Peyer's patch (tissue), 4 donors: ENCODE results near the gene ZNF326. TPM values are rescaled to one million over a fixed set of nuclear protein-coding genes. Genes with fewer than 3 reads are reported as not detected.

Experiments
- DNase-seq, 3 donors: peaks; one replicate each; pipeline ENCODE4 v3.0.0-alpha.2; 2017 to 2019
- H3K27ac ChIP-seq, 4 donors: fragments of 200-600 bp; sonication (generic); one replicate each; pipeline ENCODE4 v1.5.1; 2016 to 2019
- H3K27me3 ChIP-seq, 2 donors: fragments of 200-600 bp; sonication (generic); one replicate each; pipeline ENCODE4 v1.5.1; 2019
- H3K36me3 ChIP-seq, 3 donors: fragments of 200-600 bp; sonication (generic); one replicate each; pipeline ENCODE4 v1.5.1; 2016 to 2019
- H3K4me1 ChIP-seq, 4 donors: fragments of 200-600 bp; sonication (generic); one replicate each; pipeline ENCODE4 v1.5.1; 2016 to 2019
- H3K4me3 ChIP-seq, 4 donors: fragments of 200-600 bp; sonication (generic); 1 replicate in 3 of 4; 2 replicates in 1 of 4; pipeline ENCODE4 v1.5.1; 2016 to 2019; ENCODE audit warnings: mild to moderate bottlenecking in 1 of 4
- H3K9me3 ChIP-seq, 4 donors: fragments of 200-600 bp; sonication (generic); one replicate each; pipeline ENCODE4 v1.5.1; 2016 to 2019; ENCODE audit warnings: mild to moderate bottlenecking in 1 of 4
- POLR2A ChIP-seq, 2 donors: fragments of 450-650 bp; IDR thresholded peaks; one replicate each; pipeline ENCODE4 v1.5.1; 2017; ENCODE audit warnings: antibody characterized with exemption in 2 of 2, mild to moderate bottlenecking in 2 of 2, moderate library complexity in 2 of 2
- total RNA-seq, 4 donors: library from RNA; depleted of rRNA; stranded (reverse); fragments of >200 nt; gene quantifications; one replicate each; pipeline ENCODE4 v1.1.0, GENCODE V29; 2016
- TF ChIP-seq, protein P1 (sequence below), 6 experiments: fragments of 450-650 bp in 4 of 6; fragments of 200-600 bp in 2 of 6; sonication (generic) in 1 of 6; IDR thresholded peaks; one replicate each; pipeline ENCODE4 v1.5.1; 2017 to 2019; ENCODE audit warnings: antibody characterized with exemption in 6 of 6, mild to moderate bottlenecking in 3 of 6, moderate library complexity in 1 of 6

ZNF326 gene, protein sequence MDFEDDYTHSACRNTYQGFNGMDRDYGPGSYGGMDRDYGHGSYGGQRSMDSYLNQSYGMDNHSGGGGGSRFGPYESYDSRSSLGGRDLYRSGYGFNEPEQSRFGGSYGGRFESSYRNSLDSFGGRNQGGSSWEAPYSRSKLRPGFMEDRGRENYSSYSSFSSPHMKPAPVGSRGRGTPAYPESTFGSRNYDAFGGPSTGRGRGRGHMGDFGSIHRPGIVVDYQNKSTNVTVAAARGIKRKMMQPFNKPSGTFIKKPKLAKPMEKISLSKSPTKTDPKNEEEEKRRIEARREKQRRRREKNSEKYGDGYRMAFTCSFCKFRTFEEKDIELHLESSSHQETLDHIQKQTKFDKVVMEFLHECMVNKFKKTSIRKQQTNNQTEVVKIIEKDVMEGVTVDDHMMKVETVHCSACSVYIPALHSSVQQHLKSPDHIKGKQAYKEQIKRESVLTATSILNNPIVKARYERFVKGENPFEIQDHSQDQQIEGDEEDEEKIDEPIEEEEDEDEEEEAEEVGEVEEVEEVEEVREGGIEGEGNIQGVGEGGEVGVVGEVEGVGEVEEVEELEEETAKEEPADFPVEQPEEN
- total RNA-seq, result 10 to 100 TPM; 22.3 to 49.9 (median 47.1) TPM

DNA sequence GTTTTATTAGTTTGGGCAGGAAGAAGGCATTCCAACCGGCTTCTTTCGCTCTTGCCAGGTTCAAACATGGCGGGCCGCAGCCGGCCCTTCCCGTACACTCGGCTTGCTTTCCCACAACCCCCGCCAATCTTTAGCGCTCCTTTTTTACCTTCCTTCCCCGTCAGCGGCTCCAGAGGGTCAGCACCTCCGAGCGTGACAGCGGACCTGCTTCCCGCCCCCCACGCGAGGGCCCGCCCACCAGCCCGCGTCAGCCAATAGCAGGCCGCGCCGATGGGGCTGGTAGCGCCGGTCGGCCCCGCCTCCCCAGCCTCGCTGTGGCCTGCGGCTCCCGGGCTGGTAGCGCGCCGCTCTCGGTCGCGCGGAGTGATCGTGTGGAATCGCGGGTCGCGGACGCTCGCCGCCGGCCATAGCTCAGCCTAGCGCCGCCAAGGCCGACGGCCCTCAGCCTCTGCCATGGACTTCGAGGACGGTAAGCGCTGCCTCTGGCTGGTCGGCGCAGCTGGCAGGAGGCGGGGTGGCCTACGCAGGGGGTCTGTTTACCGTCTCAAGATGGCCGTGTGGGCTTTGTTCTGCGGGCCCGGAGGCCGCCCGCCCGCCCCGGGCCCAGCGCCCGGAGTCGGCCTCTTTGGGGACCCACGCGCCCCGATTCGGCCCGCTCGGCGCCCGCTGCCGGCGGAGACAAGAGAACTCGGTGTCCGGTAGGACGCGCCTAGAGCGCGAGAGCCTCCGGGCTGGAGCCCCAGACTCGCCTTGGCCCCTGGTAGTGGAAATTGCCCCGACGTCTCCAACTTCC is at the start of gene ZNF326:
Gene ZNF326 (plus strand): TSS at position 306 of the 793 bp plus-strand sequence. CDS start 148 bp downstream, at position 454.
- Histone ChIP-seq H3K27me3 (no peaks in the 10 kb centered on the region), H3K27ac (peak within 1 kb of the TSS; percentile 90 to 99 (median 94)), H3K36me3 (peaks cover 0 to 6% (median 0%) of the 10 kb centered on the region in 3 donors), H3K4me1 (peaks cover 0 to 22% (median 3%) of the 10 kb centered on the region in 4 donors), H3K9me3 (no peaks in the 10 kb centered on the region), H3K4me3 (peak within 1 kb of the TSS; percentile 78 to 96 (median 96))
- DNase-seq, result peak; percentile 92 to 98 (median 98)
- TF ChIP-seq POLR2A (IDR thresholded peaks at IDR 0.05), result peak; percentile 97
- TF ChIP-seq, protein P1, sequence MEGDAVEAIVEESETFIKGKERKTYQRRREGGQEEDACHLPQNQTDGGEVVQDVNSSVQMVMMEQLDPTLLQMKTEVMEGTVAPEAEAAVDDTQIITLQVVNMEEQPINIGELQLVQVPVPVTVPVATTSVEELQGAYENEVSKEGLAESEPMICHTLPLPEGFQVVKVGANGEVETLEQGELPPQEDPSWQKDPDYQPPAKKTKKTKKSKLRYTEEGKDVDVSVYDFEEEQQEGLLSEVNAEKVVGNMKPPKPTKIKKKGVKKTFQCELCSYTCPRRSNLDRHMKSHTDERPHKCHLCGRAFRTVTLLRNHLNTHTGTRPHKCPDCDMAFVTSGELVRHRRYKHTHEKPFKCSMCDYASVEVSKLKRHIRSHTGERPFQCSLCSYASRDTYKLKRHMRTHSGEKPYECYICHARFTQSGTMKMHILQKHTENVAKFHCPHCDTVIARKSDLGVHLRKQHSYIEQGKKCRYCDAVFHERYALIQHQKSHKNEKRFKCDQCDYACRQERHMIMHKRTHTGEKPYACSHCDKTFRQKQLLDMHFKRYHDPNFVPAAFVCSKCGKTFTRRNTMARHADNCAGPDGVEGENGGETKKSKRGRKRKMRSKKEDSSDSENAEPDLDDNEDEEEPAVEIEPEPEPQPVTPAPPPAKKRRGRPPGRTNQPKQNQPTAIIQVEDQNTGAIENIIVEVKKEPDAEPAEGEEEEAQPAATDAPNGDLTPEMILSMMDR (IDR thresholded peaks at IDR 0.05), result peak in 1 of 6 experiments; percentile 17

DNA sequence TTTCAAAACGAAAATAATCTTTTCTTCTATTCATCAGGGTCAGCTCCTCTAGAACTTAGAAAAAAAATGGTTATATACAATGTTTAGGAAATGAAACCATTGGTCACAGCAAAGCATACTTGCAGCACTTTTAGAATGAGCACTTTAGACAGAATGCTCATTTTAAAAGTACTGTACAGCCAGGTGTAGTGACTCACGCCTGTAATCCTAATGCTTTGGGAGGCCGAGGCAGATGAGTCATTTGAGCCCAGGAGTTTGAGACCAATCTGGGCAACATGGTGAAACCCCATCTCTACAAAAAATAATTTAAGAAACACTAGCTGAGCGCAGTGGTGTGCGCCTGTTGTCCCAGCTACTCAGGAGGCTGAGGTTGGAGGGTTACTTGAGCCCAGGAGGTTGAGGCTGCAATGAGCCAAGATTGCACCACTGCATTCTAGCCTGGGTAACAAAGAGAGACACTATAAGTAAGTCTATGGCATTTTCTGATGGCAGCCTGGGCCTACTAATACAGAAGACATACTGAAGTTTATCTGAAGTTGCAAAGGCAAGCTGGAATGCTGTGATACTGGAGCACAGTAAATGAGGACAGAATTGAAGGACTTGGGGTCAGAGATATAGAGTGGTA is 48.9 kb upstream of the ZNF326 start:
- DNase-seq, result no peak
- Histone ChIP-seq H3K27me3 (no peaks in the 10 kb centered on the region), H3K4me1 (no peaks in the 10 kb centered on the region), H3K27ac (no peak overlapping the region), H3K36me3 (no peaks in the 10 kb centered on the region), H3K4me3 (no peak overlapping the region), H3K9me3 (no peaks in the 10 kb centered on the region)
- TF ChIP-seq POLR2A (IDR thresholded peaks at IDR 0.05), result no peak
- TF ChIP-seq, protein P1 (IDR thresholded peaks at IDR 0.05), result no peak

DNA sequence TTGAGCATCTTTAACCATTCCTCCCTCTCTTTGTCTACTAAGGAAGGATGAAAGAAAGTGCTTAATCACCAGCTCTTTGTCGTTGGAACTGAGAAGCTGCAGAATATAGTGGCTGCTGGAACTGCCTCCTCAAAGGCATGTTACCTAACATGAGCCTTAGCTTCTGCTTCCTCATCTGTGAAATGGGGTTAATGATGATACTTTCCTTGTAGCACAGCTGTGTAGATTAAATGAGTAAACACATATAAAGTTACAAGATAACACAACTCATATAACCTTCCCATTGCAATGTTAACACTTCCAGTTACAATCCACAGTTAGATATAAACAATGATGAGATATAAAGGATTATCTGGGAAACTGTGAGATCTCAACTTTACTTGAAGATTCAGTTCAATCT is 48.4 kb upstream of the ZNF326 start:
- no peaks in the 10 kb centered on the region for H3K9me3 ChIP-seq
- H3K27me3 ChIP-seq, result no peaks in the 10 kb centered on the region
- DNase-seq, result no peak
- H3K36me3 ChIP-seq, result no peaks in the 10 kb centered on the region
- no peak for TF ChIP-seq POLR2A (IDR thresholded peaks at IDR 0.05)
- TF ChIP-seq, protein P1 (IDR thresholded peaks at IDR 0.05), result no peak
- no peak overlapping the region for H3K27ac ChIP-seq
- no peaks in the 10 kb centered on the region for H3K4me1 ChIP-seq
- H3K4me3 ChIP-seq, result no peak overlapping the region

DNA sequence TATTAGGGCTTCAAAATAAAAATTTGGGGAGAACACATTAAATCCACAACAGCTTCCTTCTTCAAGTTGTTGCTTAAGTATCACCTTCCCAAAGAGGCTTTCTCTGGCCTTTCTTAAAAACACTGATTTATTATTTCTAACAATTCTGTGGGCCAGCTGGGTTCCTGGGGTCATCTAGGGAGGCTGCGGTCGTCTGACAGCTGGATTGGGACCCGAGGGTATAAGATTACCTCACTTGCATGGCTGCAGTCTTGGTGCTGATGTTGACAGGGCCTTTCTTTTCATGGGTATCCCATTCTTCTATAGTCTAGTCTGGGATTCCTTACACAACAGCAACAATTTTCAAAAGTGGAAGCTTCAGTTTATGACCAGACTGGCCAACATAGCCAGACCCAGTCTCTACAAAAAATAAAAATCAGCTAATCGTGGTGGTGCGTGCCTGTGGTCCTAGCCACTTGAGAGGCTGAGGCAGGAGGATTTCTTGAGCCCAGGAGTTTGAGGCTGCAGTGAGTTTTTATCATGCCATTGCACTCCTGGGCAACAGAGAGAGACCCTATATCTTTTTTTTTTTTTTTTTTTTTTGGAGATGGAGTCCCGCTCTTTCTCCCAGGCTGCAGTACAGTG is 46.1 kb upstream of the ZNF326 start:
- no peaks in the 10 kb centered on the region for H3K27me3 ChIP-seq
- H3K4me3 ChIP-seq, result no peak overlapping the region
- no peak for TF ChIP-seq POLR2A (IDR thresholded peaks at IDR 0.05)
- TF ChIP-seq, protein P1 (IDR thresholded peaks at IDR 0.05), result no peak
- no peaks in the 10 kb centered on the region for H3K36me3 ChIP-seq
- H3K4me1 ChIP-seq, result no peaks in the 10 kb centered on the region
- DNase-seq, result no peak
- H3K27ac ChIP-seq, result no peak overlapping the region
- H3K9me3 ChIP-seq, result no peaks in the 10 kb centered on the region
